B cell (primary cell): ENCODE measurements around the gene PHC3. TPM values are rescaled to one million over a fixed set of nuclear protein-coding genes. Genes with fewer than 3 reads are reported as not detected.

Experiments
- ATAC-seq: fragments of 200-7000 bp; cut with Tn5 transposase; one replicate; pipeline ENCODE4 v1.10.0; 2021; ENCODE audit warnings: low read depth, mild to moderate bottlenecking, moderate number of reproducible peaks, moderate library complexity
- CTCF ChIA-PET: fragments of 350-600 bp; sonication (Branson Sonifier 250); formaldehyde crosslinking; loops from one replicate; lab custom pipeline; 2021; ENCODE audit warnings: antibody characterized with exemption, inconsistent platforms; lab: Charles Lee
- POLR2A ChIA-PET: fragments of 350-600 bp; sonication (Branson Sonifier 250); formaldehyde crosslinking; loops from one replicate; lab custom pipeline; 2021; ENCODE audit warnings: antibody characterized with exemption; lab: Charles Lee
- DNase-seq: peaks from one replicate; pipeline ENCODE4 v3.0.0; 2013
- H2AFZ ChIP-seq: 2 replicates; pipeline ENCODE4 v1.6.1; 2012; ENCODE audit warnings: mild to moderate bottlenecking, low read depth, low read length; ENCODE audit not compliant: insufficient read depth, poor library complexity, severe bottlenecking
- H3K27ac ChIP-seq, 2 donors: 1 replicate in 1 of 2; 2 replicates in 1 of 2; pipeline ENCODE4 v1.5.1; 2012 to 2013; ENCODE audit warnings: low read length in 2 of 2, mild to moderate bottlenecking in 2 of 2, moderate library complexity in 1 of 2
- H3K27me3 ChIP-seq, 4 experiments: fragments of 200-600 bp in 1 of 4; sonication (generic) in 1 of 4; replicated peaks in 1 of 4; 1 replicate in 2 of 4; 2 replicates in 2 of 4; pipeline versions ENCODE4 v1.6.1 to v1.7.0; 2013 to 2016; ENCODE audit warnings: low read length in 3 of 4, mild to moderate bottlenecking in 2 of 4, mixed read lengths in 1 of 4, moderate library complexity in 1 of 4; ENCODE audit not compliant: insufficient read depth in 4 of 4, control insufficient read depth in 3 of 4; ENCODE audit errors: control extremely low read depth in 1 of 4
- H3K36me3 ChIP-seq, 2 experiments: replicated peaks in 1 of 2; 1 replicate in 1 of 2; 2 replicates in 1 of 2; pipeline versions ENCODE4 v1.6.1 to v1.7.1; 2013; ENCODE audit warnings: low read length in 1 of 2; ENCODE audit not compliant: insufficient read depth in 2 of 2, control insufficient read depth in 1 of 2; ENCODE audit errors: control extremely low read depth in 1 of 2, extremely low read depth in 1 of 2
- H3K4me1 ChIP-seq, 2 donors: fragments of 200-600 bp in 1 of 2; sonication (generic) in 1 of 2; 1 replicate in 1 of 2; 2 replicates in 1 of 2; pipeline versions ENCODE4 v1.5.1 to v1.6.1; 2013 to 2017; ENCODE audit warnings: low read length in 2 of 2; ENCODE audit not compliant: control insufficient read depth in 2 of 2, insufficient read depth in 2 of 2
- H3K4me2 ChIP-seq: replicated peaks from 2 replicates; pipeline ENCODE3; 2012; ENCODE audit warnings: mild to moderate bottlenecking, low read depth, low read length; ENCODE audit not compliant: poor library complexity, severe bottlenecking
- H3K4me3 ChIP-seq, 5 experiments: fragments of 200-600 bp in 1 of 5; sonication (generic) in 1 of 5; 1 replicate in 3 of 5; 2 replicates in 2 of 5; pipeline versions ENCODE4 v1.5.1 to v1.7.0; 2011 to 2016; ENCODE audit warnings: low read length in 4 of 5, mild to moderate bottlenecking in 4 of 5, low read depth in 2 of 5, control low read depth in 1 of 5, moderate library complexity in 1 of 5; ENCODE audit not compliant: insufficient read depth in 1 of 5; ENCODE audit errors: control extremely low read depth in 1 of 5, extremely low read depth in 1 of 5
- H3K79me2 ChIP-seq: fragments of 200-600 bp; sonication (generic); one replicate; pipeline ENCODE4 v1.6.0; 2016; ENCODE audit warnings: low read length; ENCODE audit not compliant: control insufficient read depth, insufficient read depth
- H3K9ac ChIP-seq: fragments of 200-600 bp; sonication (generic); 2 replicates; pipeline ENCODE4 v1.6.1; 2017; ENCODE audit warnings: mild to moderate bottlenecking, low read length, moderate library complexity
- H3K9me3 ChIP-seq, 3 donors: one replicate each; pipeline versions ENCODE4 v1.6.1 to v1.7.1; 2013; ENCODE audit warnings: low read length in 2 of 3; ENCODE audit not compliant: control insufficient read depth in 2 of 3, insufficient read depth in 1 of 3; ENCODE audit errors: control extremely low read depth in 1 of 3
- H4K20me1 ChIP-seq: 2 replicates; pipeline ENCODE4 v1.6.0; 2012; ENCODE audit warnings: mild to moderate bottlenecking, low read length; ENCODE audit not compliant: insufficient read depth, control insufficient read depth, poor library complexity, severe bottlenecking
- H3K27ac Mint-ChIP-seq: one replicate; pipeline ENCODE4 v1.8.0; 2021; ENCODE audit warnings: mixed read lengths
- H3K27me3 Mint-ChIP-seq: one replicate; pipeline ENCODE4 v1.8.0; 2021; ENCODE audit warnings: mixed read lengths
- H3K4me1 Mint-ChIP-seq: one replicate; pipeline ENCODE4 v1.8.0; 2021; ENCODE audit warnings: mixed read lengths
- H3K4me3 Mint-ChIP-seq: one replicate; pipeline ENCODE4 v1.8.0; 2021; ENCODE audit warnings: mixed read lengths
- H3K9me3 Mint-ChIP-seq: one replicate; pipeline ENCODE4 v1.8.0; 2022; ENCODE audit warnings: mixed read lengths; ENCODE audit not compliant: insufficient read depth
- EZH2 ChIP-seq: IDR thresholded peaks from 2 replicates; pipeline ENCODE4 v1.6.1; 2012; ENCODE audit warnings: borderline replicate concordance, low read depth, mild to moderate bottlenecking, moderate library complexity, low read length; ENCODE audit not compliant: insufficient read depth, poor library complexity, severe bottlenecking
- WGBS: methylation state at CpG from one replicate; pipeline ENCODE4 v1.1.5; 2013; ENCODE audit warnings: missing lambda C conversion rate; ENCODE audit not compliant: insufficient coverage; 5-methylcytosine and 5-hydroxymethylcytosine counted together
- intact Hi-C: fragments of 100-400 bp; cut with micrococcal nuclease; formaldehyde crosslinking; loops from one replicate; pipeline ENCODE4 v1.10.0; 2022
- polyA plus RNA-seq: library from polyadenylated mRNA; depleted of rRNA; stranded (reverse); fragments of >200 nt; gene quantifications from 2 replicates; pipeline ENCODE4 v1.2.3, GENCODE V29; 2012
- total RNA-seq, 2 donors: library from RNA; stranded (reverse); fragments of 120-200 nt in 1 of 2; gene quantifications; 1 replicate in 1 of 2; 2 replicates in 1 of 2; pipeline versions ENCODE4 v1.2.3 to v1.2.4, GENCODE V29; 2013 to 2022
- TF ChIP-seq, protein P1 (sequence below): fragments of 200-600 bp; IDR thresholded peaks from one replicate; pipeline ENCODE4 v1.8.0; 2022; ENCODE audit warnings: antibody characterized with exemption, mild to moderate bottlenecking

Gene PHC3
- total and polyA plus RNA-seq, 2 donors (not counting 1 experiment from before 2014, with no cell fraction given): 51.8 to 159 TPM

DNA sequence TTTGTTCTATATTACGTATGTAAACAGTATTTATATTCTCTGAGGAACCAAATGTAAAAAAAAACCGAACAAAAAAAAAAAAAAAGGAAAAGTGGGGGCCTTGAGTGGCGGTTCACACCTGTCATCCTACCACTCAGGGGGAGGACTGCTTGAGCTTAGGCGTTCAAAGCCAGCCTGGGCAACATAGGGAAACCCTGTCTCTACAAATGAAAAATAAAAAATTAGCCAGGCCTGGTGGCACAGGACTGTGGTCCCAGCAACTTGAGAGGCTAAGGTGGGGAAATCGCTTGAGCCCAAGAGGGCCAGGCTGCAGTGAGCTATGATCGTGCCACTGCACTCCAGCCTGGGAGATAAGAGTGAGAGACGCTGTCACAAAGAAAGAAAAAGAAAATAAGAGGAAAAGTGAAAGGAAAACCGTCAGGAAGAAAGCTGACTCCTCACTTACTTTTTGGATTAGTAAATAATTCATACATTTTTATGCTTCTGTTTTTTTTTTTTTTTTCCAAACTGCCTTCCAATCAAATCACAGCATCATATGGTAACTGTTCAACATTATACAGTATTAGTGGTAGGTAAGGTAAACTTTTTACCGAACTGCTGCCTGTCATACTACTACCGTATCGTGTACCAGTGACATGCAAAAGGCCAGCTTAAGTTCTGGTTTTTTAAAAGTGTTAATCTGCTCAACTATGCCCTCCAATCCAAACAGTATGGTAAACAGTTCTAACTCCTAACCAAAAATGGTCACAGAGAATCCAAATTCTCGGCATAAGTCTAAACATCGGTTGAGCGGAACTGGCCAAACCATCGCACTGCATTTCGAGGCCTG, 1.2 kb downstream of the PHC3 start:
- ChIA-PET POLR2A (interaction anchor here (0.5 to 1.9 kb wide), 6 partner anchors 26 to 411 kb away, joined by 4 to 9 read pairs (median 6); partner anchors contain the start of gene ACTRT3), CTCF (no interaction called here)
- no peaks in the 10 kb centered on the region for H3K9me3 Mint-ChIP-seq
- Histone ChIP-seq H3K9ac (peak overlapping the region; percentile 98), H3K4me1 (peaks cover 20 to 25% of the 10 kb centered on the region in 2 donors), H3K4me3 (peak overlapping the region; percentile 61 to 98 (median 95)), H3K4me2 (peak overlapping the region; percentile 87), H3K27ac (peak overlapping the region; percentile 96 to 98), H2AFZ (peak overlapping the region; percentile 94), H3K9me3 (no peaks in the 10 kb centered on the region), H3K27me3 (no peaks in the 10 kb centered on the region), H3K79me2 (peaks cover 63% of the 10 kb centered on the region), H4K20me1 (no peaks in the 10 kb centered on the region), H3K36me3 (peaks cover 6 to 27% of the 10 kb centered on the region in 2 experiments)
- H3K4me3 Mint-ChIP-seq: peak overlapping the region; percentile 98
- DNase-seq: no peak
- 10% methylated on average over 6 of the region's 16 CpGs for WGBS
- intact Hi-C loops: loop anchor here (1.0 to 10.0 kb wide), 7 partner anchors 42 to 417 kb away; partner anchors contain the start of genes GPR160, LRRC31, MYNN and PRKCI
- H3K27ac Mint-ChIP-seq: peak overlapping the region; percentile 100
- peak; percentile 8 for ATAC-seq
- TF ChIP-seq EZH2: no peak
- TF ChIP-seq, protein P1, sequence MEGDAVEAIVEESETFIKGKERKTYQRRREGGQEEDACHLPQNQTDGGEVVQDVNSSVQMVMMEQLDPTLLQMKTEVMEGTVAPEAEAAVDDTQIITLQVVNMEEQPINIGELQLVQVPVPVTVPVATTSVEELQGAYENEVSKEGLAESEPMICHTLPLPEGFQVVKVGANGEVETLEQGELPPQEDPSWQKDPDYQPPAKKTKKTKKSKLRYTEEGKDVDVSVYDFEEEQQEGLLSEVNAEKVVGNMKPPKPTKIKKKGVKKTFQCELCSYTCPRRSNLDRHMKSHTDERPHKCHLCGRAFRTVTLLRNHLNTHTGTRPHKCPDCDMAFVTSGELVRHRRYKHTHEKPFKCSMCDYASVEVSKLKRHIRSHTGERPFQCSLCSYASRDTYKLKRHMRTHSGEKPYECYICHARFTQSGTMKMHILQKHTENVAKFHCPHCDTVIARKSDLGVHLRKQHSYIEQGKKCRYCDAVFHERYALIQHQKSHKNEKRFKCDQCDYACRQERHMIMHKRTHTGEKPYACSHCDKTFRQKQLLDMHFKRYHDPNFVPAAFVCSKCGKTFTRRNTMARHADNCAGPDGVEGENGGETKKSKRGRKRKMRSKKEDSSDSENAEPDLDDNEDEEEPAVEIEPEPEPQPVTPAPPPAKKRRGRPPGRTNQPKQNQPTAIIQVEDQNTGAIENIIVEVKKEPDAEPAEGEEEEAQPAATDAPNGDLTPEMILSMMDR: no peak
- peaks cover 31% of the 10 kb centered on the region for H3K4me1 Mint-ChIP-seq
- no peaks in the 10 kb centered on the region for H3K27me3 Mint-ChIP-seq

DNA sequence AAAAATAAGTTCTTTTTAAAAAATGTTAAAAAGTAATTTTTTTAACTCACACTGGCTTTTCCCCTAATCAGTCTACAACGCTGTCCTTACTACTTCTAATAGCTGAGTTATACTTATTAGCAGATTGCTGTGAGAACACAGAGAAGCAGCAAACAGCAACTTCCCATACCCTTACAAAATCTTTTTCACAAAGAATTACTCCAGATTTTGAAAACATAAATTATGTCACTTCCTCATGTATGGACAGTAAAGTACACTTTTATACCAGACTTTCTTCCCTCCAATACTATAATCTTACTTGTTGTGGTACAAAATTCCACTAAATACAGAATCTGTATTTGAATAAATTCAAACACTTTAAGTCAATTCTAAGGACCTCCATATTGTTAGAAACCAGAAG, 2.1 kb downstream of the PHC3 start:
- Histone ChIP-seq H3K4me3 (peak overlapping the region in 1 of 5 experiments; percentile 95), H3K4me2 (peak overlapping the region; percentile 87), H3K4me1 (peaks cover 20 to 25% of the 10 kb centered on the region in 2 donors), H3K27ac (peak overlapping the region; percentile 96 to 98), H3K79me2 (peaks cover 72% of the 10 kb centered on the region), H3K9ac (peak overlapping the region; percentile 98), H2AFZ (no peak overlapping the region), H3K9me3 (no peaks in the 10 kb centered on the region), H3K36me3 (peaks cover 10 to 36% of the 10 kb centered on the region in 2 experiments), H4K20me1 (peaks cover 3% of the 10 kb centered on the region), H3K27me3 (no peaks in the 10 kb centered on the region)
- Mint-ChIP-seq H3K27ac (peak overlapping the region; percentile 17), H3K9me3 (no peaks in the 10 kb centered on the region), H3K27me3 (no peaks in the 10 kb centered on the region), H3K4me3 (peak overlapping the region; percentile 98), H3K4me1 (peaks cover 37% of the 10 kb centered on the region)
- WGBS: no CpG with 5 or more reads among the region's 1 CpG
- TF ChIP-seq, protein P1: no peak
- no peak for TF ChIP-seq EZH2
- ChIA-PET CTCF (interaction anchor here (0.9 to 1.0 kb wide), 2 partner anchors 27 to 416 kb away, joined by 3 read pairs; no protein-coding TSS in a partner anchor), POLR2A (interaction anchor here (0.5 to 1.2 kb wide), 2 partner anchors 16 to 25 kb away, joined by 3 to 4 read pairs; no protein-coding TSS in a partner anchor)
- ATAC-seq (no peak), DNase-seq (no peak)
- intact Hi-C loops: no loop called here
